Measurements from ENCODE around the gene NYAP2.

Gene NYAP2

GRCh38 chr2:225399504-225399903, at the start of gene NYAP2:
TSS of gene NYAP2 (plus strand) at chr2:225399710. CDS start at chr2:225408881, 9,171 bp downstream.
- no peak for DNase-seq

- DNase-seq, result no peak
Measured at GRCh38 chr2:225353579-225354085, 45.9 kb upstream of the NYAP2 start.

- no peak for DNase-seq
Measured at GRCh38 chr2:225354281-225354774, 45.2 kb upstream of the NYAP2 start.

- no peak for DNase-seq
Measured at GRCh38 chr2:225355788-225356187, 43.7 kb upstream of the NYAP2 start.

GRCh38 chr2:225366731-225367130, 32.8 kb upstream of the NYAP2 start:
- DNase-seq, result no peak

- no peak for DNase-seq
Measured at GRCh38 chr2:225367482-225367881, 32.0 kb upstream of the NYAP2 start.

- no peak for DNase-seq
Measured at GRCh38 chr2:225378984-225379383, 20.5 kb upstream of the NYAP2 start.

GRCh38 chr2:225379856-225380255, 19.7 kb upstream of the NYAP2 start:
- no peak for DNase-seq

GRCh38 chr2:225381609-225382008, 17.9 kb upstream of the NYAP2 start:
- DNase-seq, result no peak

- no peak for DNase-seq
Measured at GRCh38 chr2:225398372-225398771, 1.1 kb upstream of the NYAP2 start.

- peak; percentile 12 for DNase-seq
Measured at GRCh38 chr2:225400060-225400511, 576 bp downstream of the NYAP2 start.

- DNase-seq, result no peak
Measured at GRCh38 chr2:225400546-225401400, 1.3 kb downstream of the NYAP2 start.

- DNase-seq, result no peak
Measured at GRCh38 chr2:225402210-225402776, 2.8 kb downstream of the NYAP2 start.

GRCh38 chr2:225411452-225411851, 11.9 kb downstream of the NYAP2 start:
- no peak for DNase-seq

- DNase-seq, result no peak
Measured at GRCh38 chr2:225413786-225414185, 14.3 kb downstream of the NYAP2 start.

GRCh38 chr2:225414902-225415301, 15.4 kb downstream of the NYAP2 start:
- DNase-seq, result no peak

- no peak for DNase-seq
Measured at GRCh38 chr2:225415341-225415740, 15.8 kb downstream of the NYAP2 start.

- no peak for DNase-seq
Measured at GRCh38 chr2:225415792-225416191, 16.3 kb downstream of the NYAP2 start.

GRCh38 chr2:225416616-225417367, 17.3 kb downstream of the NYAP2 start:
- no peak for DNase-seq

- DNase-seq, result no peak
Measured at GRCh38 chr2:225419033-225419432, 19.5 kb downstream of the NYAP2 start.

GRCh38 chr2:225422145-225422544, 22.6 kb downstream of the NYAP2 start:
- no peak for DNase-seq

GRCh38 chr2:225425284-225425683, 25.8 kb downstream of the NYAP2 start:
- DNase-seq, result no peak

GRCh38 chr2:225428360-225428759, 28.9 kb downstream of the NYAP2 start:
- DNase-seq, result no peak

All from NCI-H226 (cell line).